NCI-H524 treated with DMSO at 0.1 percent for 48 hours (cell line): Measurements from ENCODE around the gene EGLN3.

ENCODE experiments used
- DNase-seq: peaks from one replicate; lab custom pipeline; 2025; lab: John Stamatoyannopoulos, UW

The EGLN3 gene

GRCh38 chr14:33962016-33962415 is 11.1 kb upstream of the EGLN3 start:
- no peak for DNase-seq

- no peak for DNase-seq
Measured at GRCh38 chr14:33959692-33960151, 8.8 kb upstream of the EGLN3 start.

DNA sequence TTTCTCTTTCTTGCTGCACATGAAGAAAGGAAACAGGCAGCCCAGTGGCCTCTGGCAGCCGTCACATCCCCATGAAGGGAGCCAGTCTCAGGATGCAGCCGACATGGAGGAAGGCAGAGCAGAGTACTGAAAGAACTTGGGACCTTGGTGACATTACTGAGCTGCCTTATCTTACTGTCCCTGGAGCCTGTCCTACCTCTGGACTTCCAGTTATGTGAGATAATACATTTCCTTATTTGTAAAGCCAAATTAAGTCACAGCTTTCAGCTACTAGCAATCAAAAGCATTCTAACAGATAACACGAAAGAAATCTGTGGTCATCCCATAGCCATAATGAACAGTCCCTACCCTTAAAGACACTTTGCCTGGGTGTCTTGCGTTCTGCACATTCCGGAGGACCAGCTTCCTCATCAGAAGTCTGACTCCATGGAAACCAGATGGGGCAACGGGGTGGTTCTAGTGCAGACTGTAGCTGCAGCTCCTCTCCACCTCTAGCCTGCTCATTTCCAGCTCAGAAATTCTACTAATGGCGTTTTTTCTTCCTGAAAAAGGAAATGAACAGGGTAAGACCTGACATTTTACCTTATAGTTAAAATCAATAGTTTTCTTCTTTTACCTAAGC is 7.8 kb upstream of the EGLN3 start:
- no peak for DNase-seq

GRCh38 chr14:33957993-33958392 is 7.1 kb upstream of the EGLN3 start:
- no peak for DNase-seq

GRCh38 chr14:33957299-33957698 is 6.4 kb upstream of the EGLN3 start:
- no peak for DNase-seq

DNA sequence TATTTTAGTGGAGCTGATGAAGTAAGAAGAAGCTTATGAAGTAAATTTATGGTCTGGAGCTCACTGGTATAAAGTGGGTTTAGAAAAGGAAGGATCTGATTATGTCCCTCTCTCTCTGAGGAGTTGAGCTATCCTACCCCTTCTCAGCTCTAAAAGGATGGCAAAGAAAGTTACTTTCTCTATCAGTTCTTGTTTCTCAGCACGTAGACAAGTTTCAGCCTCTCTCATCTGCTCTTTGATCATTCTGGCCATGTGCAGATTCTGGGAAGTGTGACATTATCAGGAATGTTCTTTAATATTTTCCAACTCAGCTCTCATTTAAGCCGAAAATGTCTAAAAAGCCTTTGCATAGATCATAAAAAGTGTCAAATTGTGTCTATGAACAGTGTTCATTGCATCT is 5.8 kb upstream of the EGLN3 start:
- DNase-seq, result no peak

DNA sequence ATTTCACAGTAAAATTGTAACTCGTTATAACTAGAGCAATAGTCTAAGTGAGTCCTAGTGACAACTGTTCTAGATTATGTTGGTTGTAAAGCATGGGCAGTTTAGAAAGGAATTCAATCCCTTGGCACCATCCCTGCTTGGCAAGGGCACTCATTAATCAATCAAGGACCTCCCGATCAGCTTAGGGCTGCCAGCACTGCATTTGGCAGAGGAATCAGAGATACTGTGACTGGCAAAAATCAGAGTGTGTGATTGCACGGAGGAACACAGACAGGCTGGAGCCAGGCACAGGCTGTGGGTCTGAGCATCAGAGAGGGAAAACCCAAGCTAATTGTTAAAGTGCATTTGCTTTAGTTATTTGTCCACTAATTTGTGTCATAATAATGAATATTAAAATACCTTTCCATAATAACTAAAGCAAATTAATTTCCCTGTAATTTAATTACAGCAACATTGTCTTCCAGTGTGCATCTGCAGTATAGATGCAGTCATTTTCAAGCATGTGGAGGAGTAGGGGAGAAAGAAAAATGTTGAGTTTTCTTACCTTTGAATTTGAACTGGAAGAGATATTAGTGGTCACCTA is 3.2 kb upstream of the EGLN3 start:
- DNase-seq, result no peak

GRCh38 chr14:33952541-33952940 is 1.7 kb upstream of the EGLN3 start:
- no peak for DNase-seq

- DNase-seq, result no peak
Measured at GRCh38 chr14:33951183-33951840, 438 bp upstream of the EGLN3 start.

GRCh38 chr14:33949411-33949893 is 1.4 kb downstream of the EGLN3 start:
- DNase-seq, result no peak

GRCh38 chr14:33948869-33949408 is 1.9 kb downstream of the EGLN3 start:
- no peak for DNase-seq

- DNase-seq, result no peak
Measured at GRCh38 chr14:33948145-33948868, 2.6 kb downstream of the EGLN3 start.

DNA sequence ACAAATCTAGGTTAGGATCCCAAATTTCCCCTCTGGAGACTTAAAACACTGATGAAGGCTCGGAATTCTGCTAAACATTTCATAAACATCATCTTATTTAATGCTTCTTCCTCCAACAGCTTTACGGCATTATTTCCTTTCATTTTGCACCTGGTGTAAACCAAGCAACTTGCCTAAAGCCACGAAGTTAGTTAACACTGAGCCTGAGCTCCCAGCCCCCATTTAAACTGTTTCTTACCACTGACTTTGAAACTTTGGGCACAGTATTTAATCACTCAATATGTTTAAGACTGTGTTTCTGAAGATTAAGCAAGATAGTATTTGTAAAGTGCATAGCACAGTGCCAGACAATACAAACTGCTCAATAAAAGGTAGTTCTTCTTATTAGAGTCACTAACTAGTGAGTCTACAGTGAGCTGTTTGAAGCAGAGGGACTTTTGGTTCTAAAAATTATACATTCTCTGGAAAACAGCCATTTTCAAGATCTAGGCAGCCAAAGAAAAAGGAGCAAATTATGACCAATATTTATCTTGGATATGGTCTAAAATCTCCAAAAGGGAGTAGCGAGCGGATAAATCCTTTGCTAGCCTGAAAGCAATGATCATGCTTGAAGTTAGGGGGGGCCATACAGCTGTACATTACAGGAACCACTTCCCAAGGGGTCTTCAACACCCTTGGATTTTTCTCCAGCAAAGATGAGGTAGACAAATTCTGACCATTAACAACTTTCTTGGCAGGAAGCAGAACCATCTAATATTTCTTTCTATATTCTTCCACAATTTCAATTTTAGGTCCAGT is 4.0 kb downstream of the EGLN3 start:
- no peak for DNase-seq

DNA sequence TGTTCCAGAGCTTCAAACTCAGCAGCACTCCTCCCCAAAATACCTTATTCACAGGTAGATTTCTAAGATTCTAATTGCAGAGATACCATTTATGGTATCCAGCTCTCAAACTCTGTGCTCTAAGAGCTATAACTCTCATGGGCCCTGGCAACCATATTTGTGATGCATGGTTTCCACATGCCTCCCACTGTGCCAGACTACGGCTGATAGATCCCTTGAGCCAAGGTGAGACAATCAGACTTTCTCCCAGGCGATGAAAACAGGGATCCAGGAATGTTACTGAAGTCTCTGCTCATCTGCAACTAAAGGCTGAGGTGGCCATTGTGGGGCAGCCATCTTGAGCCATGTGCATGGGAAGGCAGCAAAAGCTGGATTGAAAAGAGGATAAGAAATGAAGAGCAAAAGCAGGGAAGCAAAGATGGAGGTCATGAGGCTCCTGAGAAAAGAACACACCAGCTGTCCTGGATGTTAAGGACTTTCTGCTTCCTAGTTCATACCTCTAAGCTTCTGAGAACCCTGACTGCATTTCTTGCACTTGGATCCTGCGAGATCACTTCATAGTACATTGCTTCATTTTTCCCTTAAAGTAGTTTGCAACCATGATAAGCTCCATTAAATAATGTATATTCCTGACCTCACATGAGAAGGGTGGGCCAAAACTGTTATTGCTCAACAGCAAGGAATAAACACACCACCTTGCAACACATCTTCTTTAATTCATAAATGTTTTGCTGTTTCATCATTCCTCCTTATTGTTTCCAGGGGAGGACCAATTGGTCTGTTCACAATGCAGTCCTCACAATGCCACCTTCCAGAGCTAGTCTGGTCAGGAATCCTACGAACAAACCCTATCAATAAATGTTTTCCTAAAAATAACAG is 5.4 kb downstream of the EGLN3 start:
- no peak for DNase-seq

GRCh38 chr14:33943096-33943883 is 7.6 kb downstream of the EGLN3 start:
- no peak for DNase-seq

DNA sequence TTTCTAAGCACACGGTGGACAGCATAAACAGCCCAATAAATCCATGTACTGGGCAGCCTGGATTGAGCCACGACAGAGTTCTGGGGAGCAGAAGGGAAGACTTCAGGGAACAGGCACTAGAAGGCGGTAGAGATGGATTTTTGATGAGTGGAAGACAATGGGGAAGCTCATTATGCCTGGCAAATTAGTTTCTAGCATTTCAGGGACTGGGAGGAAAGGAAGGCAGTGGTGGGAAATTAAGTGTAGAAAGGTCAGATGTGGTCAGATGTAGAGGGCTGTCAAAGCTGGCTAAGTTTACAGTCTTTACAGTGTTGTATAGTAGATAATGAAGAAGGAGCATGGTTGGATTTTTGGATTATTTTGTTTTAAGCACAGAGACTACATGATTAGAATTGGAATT is 9.2 kb downstream of the EGLN3 start:
- DNase-seq, result no peak

GRCh38 chr14:33940561-33941011 is 10.3 kb downstream of the EGLN3 start:
- DNase-seq, result no peak

GRCh38 chr14:33938131-33938949 is 12.5 kb downstream of the EGLN3 start:
- DNase-seq, result no peak

DNA sequence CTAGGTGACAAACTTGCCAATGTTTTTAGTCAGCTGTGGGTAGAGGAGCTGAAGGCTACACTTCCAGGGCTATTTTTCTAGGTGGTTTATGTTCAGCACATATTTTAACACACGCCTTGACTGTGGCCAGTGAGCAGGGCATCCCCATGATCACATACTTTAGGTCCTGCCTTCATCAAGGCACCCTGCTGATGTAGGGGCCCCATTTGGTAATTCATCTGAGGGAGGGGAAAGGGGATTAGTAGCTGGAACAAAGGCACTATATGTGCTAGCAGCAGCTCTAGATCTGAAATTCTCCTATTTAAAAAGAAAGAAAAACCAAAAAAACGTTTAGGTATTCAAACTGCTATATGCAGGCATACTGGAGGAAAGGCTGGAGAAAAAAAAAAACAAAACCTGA is 14.5 kb downstream of the EGLN3 start:
- DNase-seq, result no peak
